ENCODE measurements around the gene SCN1A.

SCN1A gene

DNA sequence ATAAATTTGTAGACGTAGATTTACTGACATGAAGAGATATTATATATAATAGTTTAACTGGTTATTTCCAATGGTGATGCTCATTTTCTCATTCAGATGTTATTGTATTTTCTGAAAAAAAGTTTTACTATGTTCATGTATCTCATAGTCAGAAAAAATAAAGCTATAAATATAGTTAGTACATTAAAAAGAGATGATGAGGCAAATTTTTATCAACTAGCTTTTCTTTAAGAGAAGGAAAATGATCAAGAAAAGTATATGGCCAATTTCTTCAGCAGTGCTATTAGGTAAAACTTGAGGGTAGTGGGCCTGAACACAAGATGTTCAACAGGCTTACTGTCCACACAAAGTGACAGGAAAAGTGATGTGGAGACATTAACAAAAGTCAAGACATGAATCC, 186.0 kb downstream of the SCN1A start:
- H3K4me3 ChIP-seq (ENCODE audit: low read depth, low read length), result no peak overlapping the region
- no peak for DNase-seq (ENCODE audit: low read depth)
- TF ChIP-seq CTCF (IDR thresholded peaks at IDR 0.05; ENCODE audit: control insufficient read depth, extremely low read depth, insufficient read depth), result no peak

DNA sequence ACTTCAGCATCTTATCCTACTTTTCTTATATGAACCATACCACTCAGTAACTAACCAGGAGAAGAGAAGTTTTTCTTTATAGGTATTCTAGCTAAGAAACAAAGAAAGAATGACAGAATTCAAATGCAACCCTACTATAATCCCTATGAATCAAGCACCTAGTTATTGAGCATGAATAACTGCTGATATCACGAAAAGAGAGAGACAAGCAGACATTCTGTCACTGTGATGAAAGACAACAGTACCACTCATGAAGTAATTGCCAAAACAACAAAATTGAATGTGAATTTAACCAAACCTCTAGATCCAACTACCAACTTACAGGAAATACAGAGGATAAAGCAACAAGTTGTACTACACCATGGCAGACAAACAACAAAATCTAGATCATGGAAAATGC, 189.6 kb downstream of the SCN1A start:
- TF ChIP-seq CTCF (IDR thresholded peaks at IDR 0.05; ENCODE audit: control insufficient read depth, extremely low read depth, insufficient read depth), result no peak
- H3K4me3 ChIP-seq (ENCODE audit: low read depth, low read length), result no peak overlapping the region
- no peak for DNase-seq (ENCODE audit: low read depth)

All from LNCaP clone FGC (cell line).